Endothelial cell of umbilical vein (primary cell): ENCODE data around the gene ADAMTS17. TPM values are rescaled to one million over a fixed set of nuclear protein-coding genes. Genes with fewer than 3 reads are reported as not detected.

Experiments used
- BruUV-seq: library from RNA; stranded (reverse); fragments of 400-500 nt; replicated peaks from 2 replicates; lab custom pipeline; 2021; lab: Mats Ljungman, UMichigan
- CTCF ChIA-PET: fragments of 300-600, 350-600 bp; sonication (Branson Sonifier 250); formaldehyde crosslinking; loops from one replicate; lab custom pipeline; 2021; ENCODE audit warnings: antibody characterized with exemption, inconsistent platforms; lab: Charles Lee
- POLR2A ChIA-PET: fragments of 300-600, 350-600 bp; sonication (Branson Sonifier 250); formaldehyde crosslinking; loops from one replicate; lab custom pipeline; 2021; ENCODE audit warnings: antibody characterized with exemption, inconsistent platforms; lab: Charles Lee
- DNase-seq: peaks from one replicate; pipeline ENCODE4 v3.0.0-alpha.2; 2011; ENCODE audit warnings: low read depth, low spot score
- FAIRE-seq: peaks from 2 replicates; lab custom pipeline; 2011; peaks lifted over from hg19 to GRCh38; lab: Jason Lieb, UNC
- H2AFZ ChIP-seq: 2 replicates; pipeline ENCODE4 v1.6.0; 2012; ENCODE audit warnings: low read depth, low read length, control low read depth, inconsistent platforms
- H3K27ac ChIP-seq: 2 replicates; pipeline ENCODE4 v1.5.1; 2011; ENCODE audit warnings: low read depth, mild to moderate bottlenecking, control low read depth, low read length, moderate library complexity; ENCODE audit not compliant: insufficient read depth
- H3K27me3 ChIP-seq, 2 experiments: 2 replicates each; pipeline versions ENCODE4 v1.6.0 to v1.6.1; 2011; ENCODE audit warnings: low read length in 2 of 2, mixed read lengths in 1 of 2; ENCODE audit not compliant: control insufficient read depth in 2 of 2, insufficient read depth in 2 of 2
- H3K36me3 ChIP-seq, 2 experiments: 2 replicates in 1 of 2; 3 replicates in 1 of 2; pipeline ENCODE4 v1.5.1; 2011; ENCODE audit warnings: low read length in 2 of 2, mild to moderate bottlenecking in 1 of 2, moderate library complexity in 1 of 2; ENCODE audit not compliant: control insufficient read depth in 2 of 2, insufficient read depth in 2 of 2; ENCODE audit errors: extremely low read depth in 1 of 2
- H3K4me1 ChIP-seq: 3 replicates; pipeline ENCODE4 v1.5.1; 2011; ENCODE audit warnings: mild to moderate bottlenecking, low read length; ENCODE audit not compliant: control insufficient read depth, insufficient read depth; ENCODE audit errors: extremely low read depth
- H3K4me2 ChIP-seq: 2 replicates; pipeline ENCODE4 v1.6.1; 2011; ENCODE audit warnings: low read length, control low read depth, mixed read lengths; ENCODE audit not compliant: insufficient read depth
- H3K4me3 ChIP-seq, 3 experiments: fragments of 200-600 bp in 1 of 3; sonication (generic), shearing (Covaris generic) in 1 of 3; replicated peaks in 1 of 3; 2 replicates each; pipeline ENCODE4 v1.5.1; 2011 to 2016; ENCODE audit warnings: control low read depth in 3 of 3, low read length in 3 of 3, mild to moderate bottlenecking in 2 of 3, inconsistent platforms in 1 of 3, low read depth in 1 of 3, moderate library complexity in 1 of 3; ENCODE audit not compliant: insufficient read depth in 1 of 3
- H3K79me2 ChIP-seq: 2 replicates; pipeline ENCODE4 v1.6.0; 2012; ENCODE audit warnings: low read length, inconsistent platforms; ENCODE audit not compliant: control insufficient read depth, insufficient read depth
- H3K9ac ChIP-seq: replicated peaks from 2 replicates; pipeline ENCODE3; 2011; ENCODE audit warnings: low read length, control low read depth; ENCODE audit not compliant: insufficient read depth; ENCODE audit errors: extremely low read depth
- H3K9me1 ChIP-seq: replicated peaks from 3 replicates; pipeline ENCODE4 v1.6.0; 2011; ENCODE audit warnings: mild to moderate bottlenecking, low read length; ENCODE audit not compliant: control insufficient read depth, insufficient read depth; ENCODE audit errors: extremely low read depth
- H3K9me3 ChIP-seq: replicated peaks from 2 replicates; pipeline ENCODE4 v1.5.1; 2012; ENCODE audit warnings: low read length, inconsistent platforms; ENCODE audit not compliant: control insufficient read depth, insufficient read depth
- H4K20me1 ChIP-seq: replicated peaks from 2 replicates; pipeline ENCODE3; 2011; ENCODE audit warnings: mild to moderate bottlenecking, low read length; ENCODE audit not compliant: control insufficient read depth, insufficient read depth; ENCODE audit errors: extremely low read depth
- EZH2 ChIP-seq: IDR thresholded peaks from 2 replicates; pipeline ENCODE4 v1.6.1; 2012; ENCODE audit warnings: borderline replicate concordance, low read depth, mild to moderate bottlenecking, moderate library complexity, low read length, inconsistent platforms; ENCODE audit not compliant: severe bottlenecking
- FOS ChIP-seq: IDR thresholded peaks from 2 replicates; pipeline ENCODE4 v1.6.1; 2011; ENCODE audit warnings: mild to moderate bottlenecking, low read length, moderate library complexity, borderline replicate concordance; ENCODE audit not compliant: insufficient read depth
- GATA2 ChIP-seq: IDR thresholded peaks from 2 replicates; pipeline ENCODE4 v1.7.0; 2011; ENCODE audit warnings: low read depth, mild to moderate bottlenecking, moderate library complexity, mixed read lengths, low read length; ENCODE audit not compliant: insufficient read length, insufficient read depth
- JUN ChIP-seq: IDR thresholded peaks from 2 replicates; pipeline ENCODE4 v1.6.1; 2011; ENCODE audit warnings: borderline replicate concordance, low read depth; ENCODE audit not compliant: insufficient read length, insufficient read depth
- MYC ChIP-seq: IDR thresholded peaks from one replicate; pipeline ENCODE4 v1.6.1; 2011; ENCODE audit warnings: mild to moderate bottlenecking, low read depth, low read length
- POLR2A ChIP-seq: IDR thresholded peaks from 2 replicates; pipeline ENCODE4 v1.6.1; 2012; ENCODE audit warnings: low read depth, mild to moderate bottlenecking, control low read depth, low read length
- POLR2AphosphoS5 ChIP-seq: IDR thresholded peaks from 2 replicates; pipeline ENCODE4 v1.6.1; 2012; ENCODE audit warnings: low read depth, mild to moderate bottlenecking, control low read depth, low read length, moderate library complexity; ENCODE audit not compliant: insufficient read depth
- dilution Hi-C: fragments of 300-500 bp; cut with MboI; formaldehyde crosslinking; loops from one replicate; pipeline ENCODE4 v1.15.0; 2019; ENCODE audit warnings: low sequenced_read_pairs; ENCODE audit not compliant: extremely low pct_ligation_motif_present
- intact Hi-C: fragments of 100-400 bp; cut with micrococcal nuclease; formaldehyde crosslinking; loops from one replicate; pipeline ENCODE4 v1.10.0; 2022
- polyA plus RNA-seq, 4 experiments: library from polyadenylated mRNA; depleted of rRNA in 3 of 4; stranded (reverse) in 3 of 4; unstranded in 1 of 4; fragments of >200 nt; gene quantifications; 2 replicates each; pipeline versions ENCODE4 v1.2.1 to v1.2.3, GENCODE V29; 2011 to 2012; ENCODE audit warnings: missing spikeins in 1 of 4
- total RNA-seq: library from RNA; stranded (reverse); gene quantifications from 2 replicates; pipeline ENCODE4 v1.2.3, GENCODE V29; 2021
- TF ChIP-seq, protein P1 (sequence below), 2 donors: IDR thresholded peaks; 1 replicate in 1 of 2; 2 replicates in 1 of 2; pipeline ENCODE4 v1.5.1; 2011; ENCODE audit warnings: low read length in 2 of 2, mild to moderate bottlenecking in 2 of 2, moderate library complexity in 2 of 2, control low read depth in 1 of 2, inconsistent platforms in 1 of 2, low read depth in 1 of 2; ENCODE audit not compliant: insufficient read depth in 1 of 2; ENCODE audit errors: extremely low read depth in 1 of 2
- TF ChIP-seq, protein P2 (sequence below): IDR thresholded peaks from 2 replicates; pipeline ENCODE4 v1.6.1; 2011; ENCODE audit not compliant: insufficient read depth, insufficient read length

Gene ADAMTS17
- total and polyA plus RNA-seq, 2 donors (not counting 3 experiments of a cell fraction or from before 2014, with no cell fraction given): 0.12 TPM; not detected in 1

DNA sequence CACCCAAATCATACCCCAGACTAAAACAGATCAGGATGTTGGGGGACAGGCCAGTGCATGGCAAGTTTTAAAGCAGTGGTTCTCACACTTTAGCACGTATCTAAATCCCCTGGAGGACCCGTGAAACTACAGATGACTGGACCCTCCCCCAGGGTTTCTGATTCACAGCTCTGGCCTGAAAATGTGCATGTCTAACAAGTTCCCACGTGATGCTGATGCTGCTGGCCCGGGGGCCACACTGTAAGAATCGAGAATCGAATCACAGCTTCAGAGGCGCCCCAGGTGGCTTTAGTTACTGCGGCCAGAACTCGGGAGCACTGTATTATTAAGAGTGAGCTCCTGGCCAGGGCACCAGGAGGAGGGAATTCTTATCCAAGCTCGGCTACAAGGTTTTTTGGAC is 11.6 kb downstream of the ADAMTS17 start:
- H3K27ac ChIP-seq: no peak overlapping the region
- no peak overlapping the region for H3K9ac ChIP-seq
- H3K9me3 ChIP-seq: no peaks in the 10 kb centered on the region
- POLR2A ChIA-PET: no interaction called here
- H3K36me3 ChIP-seq: no peaks in the 10 kb centered on the region
- no peaks in the 10 kb centered on the region for H3K9me1 ChIP-seq
- H2AFZ ChIP-seq: no peak overlapping the region
- H3K27me3 ChIP-seq: no peaks in the 10 kb centered on the region
- FAIRE-seq (no peak), DNase-seq (no peak)
- H3K4me3 ChIP-seq: no peak overlapping the region
- TF ChIP-seq, protein P1, sequence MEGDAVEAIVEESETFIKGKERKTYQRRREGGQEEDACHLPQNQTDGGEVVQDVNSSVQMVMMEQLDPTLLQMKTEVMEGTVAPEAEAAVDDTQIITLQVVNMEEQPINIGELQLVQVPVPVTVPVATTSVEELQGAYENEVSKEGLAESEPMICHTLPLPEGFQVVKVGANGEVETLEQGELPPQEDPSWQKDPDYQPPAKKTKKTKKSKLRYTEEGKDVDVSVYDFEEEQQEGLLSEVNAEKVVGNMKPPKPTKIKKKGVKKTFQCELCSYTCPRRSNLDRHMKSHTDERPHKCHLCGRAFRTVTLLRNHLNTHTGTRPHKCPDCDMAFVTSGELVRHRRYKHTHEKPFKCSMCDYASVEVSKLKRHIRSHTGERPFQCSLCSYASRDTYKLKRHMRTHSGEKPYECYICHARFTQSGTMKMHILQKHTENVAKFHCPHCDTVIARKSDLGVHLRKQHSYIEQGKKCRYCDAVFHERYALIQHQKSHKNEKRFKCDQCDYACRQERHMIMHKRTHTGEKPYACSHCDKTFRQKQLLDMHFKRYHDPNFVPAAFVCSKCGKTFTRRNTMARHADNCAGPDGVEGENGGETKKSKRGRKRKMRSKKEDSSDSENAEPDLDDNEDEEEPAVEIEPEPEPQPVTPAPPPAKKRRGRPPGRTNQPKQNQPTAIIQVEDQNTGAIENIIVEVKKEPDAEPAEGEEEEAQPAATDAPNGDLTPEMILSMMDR (IDR thresholded peaks at IDR 0.05; ENCODE audit: extremely low read depth in 1 of 2, insufficient read depth in 1 of 2, low read depth in 1 of 2, low read length in 2 of 2): no peak
- TF ChIP-seq POLR2A: no peak
- no peak for TF ChIP-seq MYC
- TF ChIP-seq, protein P2, sequence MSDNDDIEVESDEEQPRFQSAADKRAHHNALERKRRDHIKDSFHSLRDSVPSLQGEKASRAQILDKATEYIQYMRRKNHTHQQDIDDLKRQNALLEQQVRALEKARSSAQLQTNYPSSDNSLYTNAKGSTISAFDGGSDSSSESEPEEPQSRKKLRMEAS: no peak
- TF ChIP-seq EZH2: no peak
- no peak for TF ChIP-seq FOS
- TF ChIP-seq GATA2: no peak
- TF ChIP-seq POLR2AphosphoS5: no peak
- no peak for TF ChIP-seq JUN
- H3K4me2 ChIP-seq: no peak overlapping the region
- CTCF ChIA-PET: interaction anchor here (1.3 kb wide), 1 partner anchor 19 kb away, joined by 3 read pairs; no protein-coding TSS in a partner anchor
- no peaks in the 10 kb centered on the region for H3K79me2 ChIP-seq
- dilution Hi-C loops (no loop called here), intact Hi-C loops (no loop called here)
- no peaks in the 10 kb centered on the region for H4K20me1 ChIP-seq
- BruUV-seq: no TSS peak
- no peaks in the 10 kb centered on the region for H3K4me1 ChIP-seq
